ENCODE results near the gene RNF213. TPM values are rescaled to one million over a fixed set of nuclear protein-coding genes. Genes with fewer than 3 reads are reported as not detected.

Gene RNF213
- total and polyA plus RNA-seq, 4 donors, result 18.2 to 104 (median 33.5) TPM

DNA sequence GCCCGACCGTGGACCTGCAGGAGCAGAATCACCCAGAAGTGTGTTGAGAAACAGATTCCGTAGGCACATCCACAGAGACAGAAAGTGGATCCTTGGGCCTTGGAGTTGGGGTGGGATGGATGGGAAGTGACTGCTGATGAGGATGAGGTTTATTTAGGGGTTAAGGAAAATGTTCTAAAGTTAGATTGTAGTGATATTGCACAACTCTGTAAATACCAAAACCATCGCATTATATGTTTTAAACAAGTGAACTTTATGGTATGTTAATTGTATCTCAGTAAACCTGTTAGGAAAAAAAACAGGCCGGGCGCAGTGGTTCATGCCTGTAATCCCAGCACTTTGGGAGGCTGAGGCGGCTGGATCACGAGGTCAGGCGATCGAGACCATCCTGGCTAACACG, 157.9 kb downstream of the RNF213 start:
- peaks cover 0 to 12% (median 0%) of the 10 kb centered on the region in 4 donors for H3K36me3 ChIP-seq (ENCODE audit: control insufficient read depth in 4 of 4, insufficient read depth in 3 of 4, low read depth in 1 of 4, low read length in 3 of 4)
- 92% methylated on average over 11 of the region's 11 CpGs for WGBS
- no peak overlapping the region for H3K4me3 ChIP-seq (ENCODE audit: low read depth in 1 of 3, low read length in 3 of 3)
- DNase-seq (ENCODE audit: low spot score), result no peak
- no peaks in the 10 kb centered on the region for H3K9me3 ChIP-seq (ENCODE audit: control insufficient read depth in 4 of 4, low read length in 3 of 4)
- TF ChIP-seq RAD21 (IDR thresholded peaks at IDR 0.05) (no peak), HNF4G (IDR thresholded peaks at IDR 0.05) (no peak), TAF1 (conservative IDR thresholded peaks at IDR 0.05) (no peak), FOXA1 (IDR thresholded peaks at IDR 0.05) (no peak), HNF4A (conservative IDR thresholded peaks at IDR 0.05) (no peak), JUND (IDR thresholded peaks at IDR 0.05) (no peak), SP1 (IDR thresholded peaks at IDR 0.05) (no peak), RXRA (IDR thresholded peaks at IDR 0.05) (no peak), FOXA2 (IDR thresholded peaks at IDR 0.05) (no peak), YY1 (IDR thresholded peaks at IDR 0.05) (no peak), GABPA (IDR thresholded peaks at IDR 0.05 in 1 of 2, conservative IDR thresholded peaks at IDR 0.05 in 1 of 2) (no peak)
- TF ChIP-seq, protein P1, sequence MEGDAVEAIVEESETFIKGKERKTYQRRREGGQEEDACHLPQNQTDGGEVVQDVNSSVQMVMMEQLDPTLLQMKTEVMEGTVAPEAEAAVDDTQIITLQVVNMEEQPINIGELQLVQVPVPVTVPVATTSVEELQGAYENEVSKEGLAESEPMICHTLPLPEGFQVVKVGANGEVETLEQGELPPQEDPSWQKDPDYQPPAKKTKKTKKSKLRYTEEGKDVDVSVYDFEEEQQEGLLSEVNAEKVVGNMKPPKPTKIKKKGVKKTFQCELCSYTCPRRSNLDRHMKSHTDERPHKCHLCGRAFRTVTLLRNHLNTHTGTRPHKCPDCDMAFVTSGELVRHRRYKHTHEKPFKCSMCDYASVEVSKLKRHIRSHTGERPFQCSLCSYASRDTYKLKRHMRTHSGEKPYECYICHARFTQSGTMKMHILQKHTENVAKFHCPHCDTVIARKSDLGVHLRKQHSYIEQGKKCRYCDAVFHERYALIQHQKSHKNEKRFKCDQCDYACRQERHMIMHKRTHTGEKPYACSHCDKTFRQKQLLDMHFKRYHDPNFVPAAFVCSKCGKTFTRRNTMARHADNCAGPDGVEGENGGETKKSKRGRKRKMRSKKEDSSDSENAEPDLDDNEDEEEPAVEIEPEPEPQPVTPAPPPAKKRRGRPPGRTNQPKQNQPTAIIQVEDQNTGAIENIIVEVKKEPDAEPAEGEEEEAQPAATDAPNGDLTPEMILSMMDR (IDR thresholded peaks at IDR 0.05; ENCODE audit: low read depth, low read length, missing input control), result no peak
- TF ChIP-seq, protein P2, sequence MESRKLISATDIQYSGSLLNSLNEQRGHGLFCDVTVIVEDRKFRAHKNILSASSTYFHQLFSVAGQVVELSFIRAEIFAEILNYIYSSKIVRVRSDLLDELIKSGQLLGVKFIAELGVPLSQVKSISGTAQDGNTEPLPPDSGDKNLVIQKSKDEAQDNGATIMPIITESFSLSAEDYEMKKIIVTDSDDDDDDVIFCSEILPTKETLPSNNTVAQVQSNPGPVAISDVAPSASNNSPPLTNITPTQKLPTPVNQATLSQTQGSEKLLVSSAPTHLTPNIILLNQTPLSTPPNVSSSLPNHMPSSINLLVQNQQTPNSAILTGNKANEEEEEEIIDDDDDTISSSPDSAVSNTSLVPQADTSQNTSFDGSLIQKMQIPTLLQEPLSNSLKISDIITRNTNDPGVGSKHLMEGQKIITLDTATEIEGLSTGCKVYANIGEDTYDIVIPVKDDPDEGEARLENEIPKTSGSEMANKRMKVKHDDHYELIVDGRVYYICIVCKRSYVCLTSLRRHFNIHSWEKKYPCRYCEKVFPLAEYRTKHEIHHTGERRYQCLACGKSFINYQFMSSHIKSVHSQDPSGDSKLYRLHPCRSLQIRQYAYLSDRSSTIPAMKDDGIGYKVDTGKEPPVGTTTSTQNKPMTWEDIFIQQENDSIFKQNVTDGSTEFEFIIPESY (IDR thresholded peaks at IDR 0.05), result no peak
- TF ChIP-seq, protein P3, sequence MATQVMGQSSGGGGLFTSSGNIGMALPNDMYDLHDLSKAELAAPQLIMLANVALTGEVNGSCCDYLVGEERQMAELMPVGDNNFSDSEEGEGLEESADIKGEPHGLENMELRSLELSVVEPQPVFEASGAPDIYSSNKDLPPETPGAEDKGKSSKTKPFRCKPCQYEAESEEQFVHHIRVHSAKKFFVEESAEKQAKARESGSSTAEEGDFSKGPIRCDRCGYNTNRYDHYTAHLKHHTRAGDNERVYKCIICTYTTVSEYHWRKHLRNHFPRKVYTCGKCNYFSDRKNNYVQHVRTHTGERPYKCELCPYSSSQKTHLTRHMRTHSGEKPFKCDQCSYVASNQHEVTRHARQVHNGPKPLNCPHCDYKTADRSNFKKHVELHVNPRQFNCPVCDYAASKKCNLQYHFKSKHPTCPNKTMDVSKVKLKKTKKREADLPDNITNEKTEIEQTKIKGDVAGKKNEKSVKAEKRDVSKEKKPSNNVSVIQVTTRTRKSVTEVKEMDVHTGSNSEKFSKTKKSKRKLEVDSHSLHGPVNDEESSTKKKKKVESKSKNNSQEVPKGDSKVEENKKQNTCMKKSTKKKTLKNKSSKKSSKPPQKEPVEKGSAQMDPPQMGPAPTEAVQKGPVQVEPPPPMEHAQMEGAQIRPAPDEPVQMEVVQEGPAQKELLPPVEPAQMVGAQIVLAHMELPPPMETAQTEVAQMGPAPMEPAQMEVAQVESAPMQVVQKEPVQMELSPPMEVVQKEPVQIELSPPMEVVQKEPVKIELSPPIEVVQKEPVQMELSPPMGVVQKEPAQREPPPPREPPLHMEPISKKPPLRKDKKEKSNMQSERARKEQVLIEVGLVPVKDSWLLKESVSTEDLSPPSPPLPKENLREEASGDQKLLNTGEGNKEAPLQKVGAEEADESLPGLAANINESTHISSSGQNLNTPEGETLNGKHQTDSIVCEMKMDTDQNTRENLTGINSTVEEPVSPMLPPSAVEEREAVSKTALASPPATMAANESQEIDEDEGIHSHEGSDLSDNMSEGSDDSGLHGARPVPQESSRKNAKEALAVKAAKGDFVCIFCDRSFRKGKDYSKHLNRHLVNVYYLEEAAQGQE (IDR thresholded peaks at IDR 0.05), result no peak
- TF ChIP-seq, protein P4, sequence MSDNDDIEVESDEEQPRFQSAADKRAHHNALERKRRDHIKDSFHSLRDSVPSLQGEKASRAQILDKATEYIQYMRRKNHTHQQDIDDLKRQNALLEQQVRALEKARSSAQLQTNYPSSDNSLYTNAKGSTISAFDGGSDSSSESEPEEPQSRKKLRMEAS (IDR thresholded peaks at IDR 0.05), result no peak
- peaks cover 12 to 29% (median 24%) of the 10 kb centered on the region in 4 donors for H3K4me1 ChIP-seq (ENCODE audit: control insufficient read depth in 4 of 4, insufficient read depth in 4 of 4, low read length in 3 of 4)
- no peak overlapping the region for H3K9ac ChIP-seq (ENCODE audit: low read depth in 1 of 2, low read length in 2 of 2)
- no peak overlapping the region for H3K27ac ChIP-seq (ENCODE audit: low read depth in 1 of 2, low read length in 2 of 2)
- H3K27me3 ChIP-seq (ENCODE audit: control insufficient read depth in 4 of 4, insufficient read depth in 4 of 4, low read length in 3 of 4), result no peaks in the 10 kb centered on the region

DNA sequence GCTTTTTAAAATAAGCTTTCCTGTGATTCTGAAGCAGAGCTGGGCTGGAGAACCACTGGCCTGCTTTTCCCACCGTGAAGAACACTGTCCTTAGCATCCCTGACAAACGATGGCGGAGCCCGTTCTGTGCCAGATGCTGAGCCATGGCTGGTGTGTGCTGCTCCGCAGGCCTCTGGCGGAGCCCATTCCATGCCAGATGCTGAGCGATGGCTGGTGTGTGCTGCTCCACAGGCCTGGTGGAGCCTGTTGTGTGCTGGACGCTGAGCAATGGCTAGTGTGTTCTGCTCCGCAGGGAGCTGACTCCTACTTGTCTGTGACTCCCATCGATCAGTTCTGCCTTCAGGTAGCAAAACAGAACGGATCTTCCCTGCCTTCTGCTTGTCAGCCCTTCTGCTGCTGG, 158.6 kb downstream of the RNF213 start:
- 92% methylated on average over 11 of the region's 11 CpGs for WGBS
- Histone ChIP-seq H3K27me3 (ENCODE audit: control insufficient read depth in 4 of 4, insufficient read depth in 4 of 4, low read length in 3 of 4) (no peaks in the 10 kb centered on the region), H3K27ac (ENCODE audit: low read depth in 1 of 2, low read length in 2 of 2) (no peak overlapping the region), H3K9ac (ENCODE audit: low read depth in 1 of 2, low read length in 2 of 2) (no peak overlapping the region), H3K36me3 (ENCODE audit: control insufficient read depth in 4 of 4, insufficient read depth in 3 of 4, low read depth in 1 of 4, low read length in 3 of 4) (peaks cover 0 to 12% (median 0%) of the 10 kb centered on the region in 4 donors), H3K9me3 (ENCODE audit: control insufficient read depth in 4 of 4, low read length in 3 of 4) (no peaks in the 10 kb centered on the region), H3K4me1 (ENCODE audit: control insufficient read depth in 4 of 4, insufficient read depth in 4 of 4, low read length in 3 of 4) (peaks cover 9 to 25% (median 20%) of the 10 kb centered on the region in 4 donors), H3K4me3 (ENCODE audit: low read depth in 1 of 3, low read length in 3 of 3) (no peak overlapping the region)
- no peak for DNase-seq (ENCODE audit: low spot score)
- no peak for TF ChIP-seq NR2F2 (IDR thresholded peaks at IDR 0.05)
- no peak for TF ChIP-seq SP1 (IDR thresholded peaks at IDR 0.05)
- TF ChIP-seq RXRA (IDR thresholded peaks at IDR 0.05), result no peak
- TF ChIP-seq, protein P4 (IDR thresholded peaks at IDR 0.05), result no peak
- no peak for TF ChIP-seq FOXA1 (IDR thresholded peaks at IDR 0.05)
- TF ChIP-seq FOXA2 (IDR thresholded peaks at IDR 0.05), result no peak
- TF ChIP-seq, protein P5, sequence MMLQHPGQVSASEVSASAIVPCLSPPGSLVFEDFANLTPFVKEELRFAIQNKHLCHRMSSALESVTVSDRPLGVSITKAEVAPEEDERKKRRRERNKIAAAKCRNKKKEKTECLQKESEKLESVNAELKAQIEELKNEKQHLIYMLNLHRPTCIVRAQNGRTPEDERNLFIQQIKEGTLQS (IDR thresholded peaks at IDR 0.05), result no peak
- TF ChIP-seq HNF4G (IDR thresholded peaks at IDR 0.05), result no peak
- TF ChIP-seq RAD21 (IDR thresholded peaks at IDR 0.05), result no peak
- no peak for TF ChIP-seq EGR1 (IDR thresholded peaks at IDR 0.05; ENCODE audit: low read depth in 2 of 2)

All from liver (tissue), 9 donors.